Superior temporal gyrus (tissue), 1 donor: ENCODE results near the gene CYBB.

Source experiments
- DNase-seq: peaks from one replicate; pipeline ENCODE4 v3.0.0-alpha.2; 2016; ENCODE audit errors: extremely low spot score

The CYBB gene

GRCh38 chrX:37785569-37785968 is 5.7 kb downstream of the CYBB start:
- no peak for DNase-seq

GRCh38 chrX:37786624-37787422 is 7.0 kb downstream of the CYBB start:
- DNase-seq: no peak

GRCh38 chrX:37787423-37787869 is 7.6 kb downstream of the CYBB start:
- DNase-seq: no peak

GRCh38 chrX:37796310-37796709 is 16.5 kb downstream of the CYBB start:
- no peak for DNase-seq

- no peak for DNase-seq
Observed at GRCh38 chrX:37796805-37797204, 16.9 kb downstream of the CYBB start.

GRCh38 chrX:37799936-37800335 is 20.1 kb downstream of the CYBB start:
- DNase-seq: no peak

GRCh38 chrX:37800717-37801116 is 20.9 kb downstream of the CYBB start:
- no peak for DNase-seq

GRCh38 chrX:37802028-37802427 is 22.2 kb downstream of the CYBB start:
- DNase-seq: no peak

- no peak for DNase-seq
Observed at GRCh38 chrX:37803057-37803456, 23.2 kb downstream of the CYBB start.

- DNase-seq: no peak
Observed at GRCh38 chrX:37809970-37810369, 30.1 kb downstream of the CYBB start.

- DNase-seq: no peak
Observed at GRCh38 chrX:37812110-37812509, 32.3 kb downstream of the CYBB start.

- no peak for DNase-seq
Observed at GRCh38 chrX:37813570-37813969, 33.7 kb downstream of the CYBB start.

GRCh38 chrX:37815366-37815765 is 35.5 kb downstream of the CYBB start:
- no peak for DNase-seq

GRCh38 chrX:37816766-37817165 is 36.9 kb downstream of the CYBB start:
- DNase-seq: no peak

- DNase-seq: no peak
Observed at GRCh38 chrX:37817176-37817575, 37.3 kb downstream of the CYBB start.

GRCh38 chrX:37817579-37817978 is 37.7 kb downstream of the CYBB start:
- DNase-seq: no peak

GRCh38 chrX:37818031-37818430 is 38.2 kb downstream of the CYBB start:
- no peak for DNase-seq

- no peak for DNase-seq
Observed at GRCh38 chrX:37820646-37821045, 40.8 kb downstream of the CYBB start.

- DNase-seq: no peak
Observed at GRCh38 chrX:37824491-37825214, 44.8 kb downstream of the CYBB start.

- peak; percentile 61 for DNase-seq
Observed at GRCh38 chrX:37825215-37825842, 45.5 kb downstream of the CYBB start.

GRCh38 chrX:37829721-37830120 is 49.9 kb downstream of the CYBB start:
- DNase-seq: no peak

GRCh38 chrX:37830371-37830770 is 50.5 kb downstream of the CYBB start:
- no peak for DNase-seq

GRCh38 chrX:37834937-37835336 is 55.1 kb downstream of the CYBB start:
- no peak for DNase-seq
